ENCODE measurements around the gene ZNF746.

Gene ZNF746

GRCh38 chr7:149423449-149424110, 74.0 kb downstream of the ZNF746 start:
- no peak for DNase-seq

- no peak for DNase-seq
Observed at GRCh38 chr7:149422914-149423301, 74.7 kb downstream of the ZNF746 start.

Measured in fibroblast of skin of abdomen (primary cell).